CD4-positive, alpha-beta T cell (primary cell): ENCODE measurements around the gene CAPZB. TPM values are rescaled to one million over a fixed set of nuclear protein-coding genes. Genes with fewer than 3 reads are reported as not detected.
A peak's percentile ranks its signal among the peaks of the same experiment; 100 is the strongest.

ENCODE experiments used
- ATAC-seq: fragments of 200-7000 bp; cut with Tn5 transposase; one replicate; pipeline ENCODE4 v1.10.0; 2022; ENCODE audit warnings: mild to moderate bottlenecking; ENCODE audit not compliant: poor library complexity
- CTCF ChIA-PET: fragments of 350-600 bp; sonication (Branson Sonifier 250); formaldehyde crosslinking; loops from one replicate; lab custom pipeline; 2021; ENCODE audit warnings: antibody characterized with exemption, inconsistent platforms; lab: Charles Lee
- POLR2A ChIA-PET: fragments of 350-600 bp; sonication (Branson Sonifier 250); formaldehyde crosslinking; loops from one replicate; lab custom pipeline; 2021; ENCODE audit warnings: antibody characterized with exemption, inconsistent platforms; lab: Charles Lee
- DNase-seq, 14 experiments: peaks; one replicate each; pipeline ENCODE4 v3.0.0-alpha.2; 2013 to 2020; ENCODE audit warnings: mixed read lengths in 2 of 14
- H3K27ac ChIP-seq, 2 donors: one replicate each; pipeline versions ENCODE4 v1.5.1 to v1.7.0; 2013; ENCODE audit warnings: low read length in 2 of 2, low read depth in 1 of 2, mild to moderate bottlenecking in 1 of 2
- H3K27me3 ChIP-seq, 2 experiments: 1 replicate in 1 of 2; 2 replicates in 1 of 2; pipeline versions ENCODE4 v1.6.1 to v1.7.0; 2013; ENCODE audit warnings: low read length in 2 of 2, control low read depth in 1 of 2, mild to moderate bottlenecking in 1 of 2, moderate library complexity in 1 of 2; ENCODE audit not compliant: insufficient read depth in 2 of 2, control insufficient read depth in 1 of 2
- H3K36me3 ChIP-seq: one replicate; pipeline ENCODE4 v1.6.1; 2013; ENCODE audit warnings: low read length, control low read depth; ENCODE audit not compliant: insufficient read depth
- H3K4me1 ChIP-seq: one replicate; pipeline ENCODE4 v1.6.1; 2013; ENCODE audit warnings: low read length, control low read depth; ENCODE audit not compliant: insufficient read depth
- H3K4me3 ChIP-seq: one replicate; pipeline ENCODE4 v1.5.1; 2013; ENCODE audit warnings: mild to moderate bottlenecking, low read length, moderate library complexity
- H3K9me3 ChIP-seq, 2 experiments: 1 replicate in 1 of 2; 2 replicates in 1 of 2; pipeline versions ENCODE4 v1.6.1 to v1.7.0; 2013; ENCODE audit warnings: low read length in 2 of 2, mild to moderate bottlenecking in 2 of 2, control low read depth in 1 of 2, moderate library complexity in 1 of 2; ENCODE audit not compliant: control insufficient read depth in 1 of 2, insufficient read depth in 1 of 2
- H3K27ac Mint-ChIP-seq: one replicate; pipeline ENCODE4 v1.8.0; 2020; ENCODE audit warnings: mixed read lengths
- H3K27me3 Mint-ChIP-seq: one replicate; pipeline ENCODE4 v1.8.0; 2021; ENCODE audit warnings: mixed read lengths
- H3K36me3 Mint-ChIP-seq: one replicate; pipeline ENCODE4 v1.8.0; 2021; ENCODE audit warnings: low read depth, mixed read lengths
- H3K4me1 Mint-ChIP-seq: one replicate; pipeline ENCODE4 v1.8.0; 2021; ENCODE audit warnings: low read depth, mixed read lengths
- H3K4me3 Mint-ChIP-seq: one replicate; pipeline ENCODE4 v1.8.0; 2020; ENCODE audit warnings: mild to moderate bottlenecking, mixed read lengths
- H3K9me3 Mint-ChIP-seq: one replicate; pipeline ENCODE4 v1.8.0; 2020; ENCODE audit warnings: mixed read lengths
- intact Hi-C, 2 experiments: fragments of 100-400 bp; cut with DNase I in 1 of 2; cut with micrococcal nuclease in 1 of 2; formaldehyde crosslinking; loops; one replicate each; pipeline versions ENCODE4 v1.15.1 to v1.9.0; 2023 to 2025; cut with DNase I, micrococcal nuclease
- total RNA-seq, 174 experiments: library from RNA in 2 of 174; stranded (reverse) in 2 of 174; gene quantifications; one replicate each; pipeline ENCODE4 v1.2.3 and lab custom pipeline; 2021 to 2026
- TF ChIP-seq, protein P1 (sequence below): fragments of 200-600 bp; IDR thresholded peaks from one replicate; pipeline ENCODE4 v1.8.0; 2022; ENCODE audit warnings: antibody characterized with exemption, mild to moderate bottlenecking

CAPZB gene
- total RNA-seq, 2 experiments from 2014 or later: 168 to 173 TPM

- TF ChIP-seq, protein P1, sequence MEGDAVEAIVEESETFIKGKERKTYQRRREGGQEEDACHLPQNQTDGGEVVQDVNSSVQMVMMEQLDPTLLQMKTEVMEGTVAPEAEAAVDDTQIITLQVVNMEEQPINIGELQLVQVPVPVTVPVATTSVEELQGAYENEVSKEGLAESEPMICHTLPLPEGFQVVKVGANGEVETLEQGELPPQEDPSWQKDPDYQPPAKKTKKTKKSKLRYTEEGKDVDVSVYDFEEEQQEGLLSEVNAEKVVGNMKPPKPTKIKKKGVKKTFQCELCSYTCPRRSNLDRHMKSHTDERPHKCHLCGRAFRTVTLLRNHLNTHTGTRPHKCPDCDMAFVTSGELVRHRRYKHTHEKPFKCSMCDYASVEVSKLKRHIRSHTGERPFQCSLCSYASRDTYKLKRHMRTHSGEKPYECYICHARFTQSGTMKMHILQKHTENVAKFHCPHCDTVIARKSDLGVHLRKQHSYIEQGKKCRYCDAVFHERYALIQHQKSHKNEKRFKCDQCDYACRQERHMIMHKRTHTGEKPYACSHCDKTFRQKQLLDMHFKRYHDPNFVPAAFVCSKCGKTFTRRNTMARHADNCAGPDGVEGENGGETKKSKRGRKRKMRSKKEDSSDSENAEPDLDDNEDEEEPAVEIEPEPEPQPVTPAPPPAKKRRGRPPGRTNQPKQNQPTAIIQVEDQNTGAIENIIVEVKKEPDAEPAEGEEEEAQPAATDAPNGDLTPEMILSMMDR: no peak
- peak overlapping the region; percentile 51 for H3K4me3 ChIP-seq
- POLR2A ChIA-PET: interaction anchor here (0.7 to 2.0 kb wide), 5 partner anchors 10 to 94 kb away, joined by 3 to 21 read pairs (median 5); partner anchors contain the start of gene CAPZB
- H3K4me1 ChIP-seq: peaks cover 89% of the 10 kb centered on the region
- peaks cover 37% of the 10 kb centered on the region for H3K36me3 Mint-ChIP-seq
- CTCF ChIA-PET: interaction anchor here (0.6 to 2.7 kb wide), 6 partner anchors 9 to 255 kb away, joined by 3 to 19 read pairs (median 6); no protein-coding TSS in a partner anchor
- no peaks in the 10 kb centered on the region for H3K9me3 Mint-ChIP-seq
- peaks cover 25% of the 10 kb centered on the region for H3K36me3 ChIP-seq
- ATAC-seq (no peak), DNase-seq (peak in 2 of 14 experiments; percentile 24 to 34)
- H3K27me3 Mint-ChIP-seq: no peaks in the 10 kb centered on the region
- peak overlapping the region; percentile 94 for H3K27ac Mint-ChIP-seq
- H3K9me3 ChIP-seq: no peaks in the 10 kb centered on the region
- no peaks in the 10 kb centered on the region for H3K27me3 ChIP-seq
- H3K4me3 Mint-ChIP-seq: peak overlapping the region; percentile 92
- intact Hi-C loops: loop anchor here (5.0 kb wide), 3 partner anchors 45 to 205 kb away; a partner anchor contains a TSS
- H3K4me1 Mint-ChIP-seq: peaks cover 85% of the 10 kb centered on the region
- H3K27ac ChIP-seq: peak overlapping the region in 1 of 2 donors; percentile 46
Observed at GRCh38 chr1:19392221-19392620, 93.1 kb downstream of the CAPZB start.

- peaks cover 92% of the 10 kb centered on the region for H3K4me1 ChIP-seq
- H3K36me3 Mint-ChIP-seq: peaks cover 37% of the 10 kb centered on the region
- H3K27ac Mint-ChIP-seq: peak overlapping the region; percentile 94
- peaks cover 30% of the 10 kb centered on the region for H3K36me3 ChIP-seq
- DNase-seq (no peak), ATAC-seq (no peak)
- H3K4me3 ChIP-seq: peak overlapping the region; percentile 51
- no peaks in the 10 kb centered on the region for H3K27me3 Mint-ChIP-seq
- peak overlapping the region; percentile 46 to 62 for H3K27ac ChIP-seq
- no peaks in the 10 kb centered on the region for H3K9me3 ChIP-seq
- CTCF ChIA-PET: interaction anchor here (0.9 to 2.7 kb wide), 15 partner anchors 9 to 270 kb away, joined by 3 to 19 read pairs (median 4); a partner anchor contains a TSS
- no peaks in the 10 kb centered on the region for H3K27me3 ChIP-seq
- no peaks in the 10 kb centered on the region for H3K9me3 Mint-ChIP-seq
- intact Hi-C loops: loop anchor here (1.0 to 5.0 kb wide), 9 partner anchors 46 to 262 kb away; a partner anchor contains a TSS
- peak overlapping the region; percentile 92 for H3K4me3 Mint-ChIP-seq
- TF ChIP-seq, protein P1: peak; percentile 63
- peaks cover 86% of the 10 kb centered on the region for H3K4me1 Mint-ChIP-seq
- POLR2A ChIA-PET: interaction anchor here (0.6 to 2.0 kb wide), 16 partner anchors 14 to 260 kb away, joined by 3 to 29 read pairs (median 5); partner anchors contain the start of gene CAPZB
Observed at GRCh38 chr1:19391596-19391981, 93.8 kb downstream of the CAPZB start.

DNA sequence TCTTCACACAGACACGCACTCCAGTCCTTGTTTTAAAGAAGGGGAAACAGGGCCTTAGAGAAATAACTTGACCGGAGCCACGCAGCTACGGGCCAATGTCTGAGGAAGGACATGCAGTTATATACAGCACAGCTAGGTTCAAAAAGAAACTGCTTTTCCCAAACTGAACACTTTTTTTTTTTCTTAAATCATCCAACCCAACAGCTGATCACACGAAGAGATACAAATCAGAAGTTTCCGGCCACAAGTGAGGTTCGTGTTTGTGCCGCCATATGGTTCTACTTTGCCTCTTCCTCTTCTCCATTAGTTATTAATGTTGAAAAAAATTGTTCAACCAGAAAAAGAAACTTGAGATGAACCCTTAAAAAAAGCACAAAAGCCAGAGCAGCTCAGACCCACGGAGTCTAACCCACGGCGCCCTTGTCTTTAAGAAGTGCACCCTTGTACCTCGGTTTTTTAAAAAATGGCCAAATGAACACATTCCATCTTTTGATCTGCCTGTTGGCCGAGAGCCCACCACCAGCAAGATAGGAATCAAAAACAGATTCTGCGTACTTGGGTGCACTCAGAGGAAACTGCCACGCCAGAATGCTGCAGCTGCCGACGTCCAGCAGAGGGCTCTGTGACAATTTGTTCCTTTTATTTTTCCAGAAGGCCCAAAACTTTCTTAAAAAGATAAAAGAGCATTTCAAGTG lies 94.3 kb downstream of the CAPZB start:
- intact Hi-C loops: loop anchor here (1.0 to 5.0 kb wide), 9 partner anchors 46 to 262 kb away; a partner anchor contains a TSS
- Histone ChIP-seq H3K27me3 (no peaks in the 10 kb centered on the region), H3K9me3 (no peaks in the 10 kb centered on the region), H3K4me3 (peak overlapping the region; percentile 51), H3K27ac (peak overlapping the region; percentile 46 to 62), H3K36me3 (peaks cover 32% of the 10 kb centered on the region), H3K4me1 (peaks cover 92% of the 10 kb centered on the region)
- POLR2A ChIA-PET: interaction anchor here (0.6 to 2.0 kb wide), 23 partner anchors 8 to 1332 kb away, joined by 3 to 29 read pairs (median 4); partner anchors contain the start of gene CAPZB
- ATAC-seq (peak; percentile 76), DNase-seq (peak; percentile 31 to 91 (median 62))
- no peaks in the 10 kb centered on the region for H3K9me3 Mint-ChIP-seq
- H3K27me3 Mint-ChIP-seq: no peaks in the 10 kb centered on the region
- CTCF ChIA-PET: interaction anchor here (0.9 to 2.7 kb wide), 17 partner anchors 8 to 271 kb away, joined by 3 to 19 read pairs (median 4); a partner anchor contains a TSS
- peak overlapping the region; percentile 92 for H3K4me3 Mint-ChIP-seq
- H3K27ac Mint-ChIP-seq: peak overlapping the region; percentile 94
- H3K36me3 Mint-ChIP-seq: peaks cover 37% of the 10 kb centered on the region
- TF ChIP-seq, protein P1: peak; percentile 90
- peaks cover 86% of the 10 kb centered on the region for H3K4me1 Mint-ChIP-seq
